Femur (tissue), 1 donor: ENCODE results near the gene FGGY.

Experiments
- DNase-seq: peaks from one replicate; pipeline ENCODE4 v3.0.0-alpha.2; 2017

Gene FGGY

DNA sequence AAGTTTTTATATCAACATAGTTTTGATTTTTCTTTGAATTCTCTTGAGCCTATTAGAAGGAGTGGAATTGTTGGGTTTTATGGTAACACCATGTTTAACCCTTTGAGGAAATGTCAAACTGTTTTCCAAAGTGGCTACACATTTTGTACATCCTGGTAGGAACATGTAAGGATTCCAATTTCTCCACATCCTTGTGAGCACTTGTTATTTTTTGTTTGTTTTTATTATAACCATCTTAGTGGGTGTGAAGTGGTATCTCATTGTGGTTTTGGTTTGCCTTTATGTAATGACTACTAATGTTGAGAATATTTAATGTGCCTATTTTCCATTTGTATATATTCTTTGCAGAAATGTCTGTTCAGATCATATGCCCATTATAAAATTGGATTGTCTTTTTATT lies 120.5 kb downstream of the FGGY start:
- DNase-seq: no peak

DNA sequence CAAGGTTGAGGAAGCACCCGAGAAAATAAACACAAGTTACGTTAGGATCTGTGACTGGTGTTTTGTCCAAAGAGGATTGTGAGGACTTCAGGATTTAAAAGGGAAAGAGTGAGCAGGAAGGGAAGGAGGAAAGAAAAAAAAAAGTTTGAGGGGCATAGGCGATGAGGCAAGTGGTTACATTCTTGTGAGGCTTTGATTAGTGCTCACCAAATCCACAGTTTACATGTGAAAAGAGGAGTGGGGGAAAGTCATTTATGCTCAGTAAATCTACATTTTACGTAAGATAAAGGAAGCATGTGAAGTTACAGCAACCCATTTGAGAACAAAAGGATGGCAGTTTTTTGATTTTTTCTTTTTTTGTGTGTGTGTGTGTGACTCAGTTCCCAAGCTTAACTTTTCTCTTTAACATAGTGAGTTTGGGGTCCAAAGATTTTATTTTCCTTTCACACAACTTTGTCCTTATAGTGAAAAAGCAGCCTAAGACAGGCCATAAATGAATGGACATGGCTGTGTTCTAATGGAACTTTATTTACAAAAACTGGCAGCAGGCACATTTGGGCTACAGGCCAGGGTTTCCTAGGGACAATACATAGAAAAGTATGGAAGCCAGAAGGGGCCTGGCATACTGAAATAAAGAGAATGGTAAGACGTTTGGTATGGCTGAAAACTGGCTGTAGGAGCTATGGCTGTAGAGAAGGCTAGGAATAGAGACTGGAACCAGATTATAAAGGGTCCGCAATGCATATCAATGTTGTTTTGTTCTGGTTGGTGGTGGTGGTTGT lies 121.7 kb downstream of the FGGY start:
- DNase-seq: no peak

DNA sequence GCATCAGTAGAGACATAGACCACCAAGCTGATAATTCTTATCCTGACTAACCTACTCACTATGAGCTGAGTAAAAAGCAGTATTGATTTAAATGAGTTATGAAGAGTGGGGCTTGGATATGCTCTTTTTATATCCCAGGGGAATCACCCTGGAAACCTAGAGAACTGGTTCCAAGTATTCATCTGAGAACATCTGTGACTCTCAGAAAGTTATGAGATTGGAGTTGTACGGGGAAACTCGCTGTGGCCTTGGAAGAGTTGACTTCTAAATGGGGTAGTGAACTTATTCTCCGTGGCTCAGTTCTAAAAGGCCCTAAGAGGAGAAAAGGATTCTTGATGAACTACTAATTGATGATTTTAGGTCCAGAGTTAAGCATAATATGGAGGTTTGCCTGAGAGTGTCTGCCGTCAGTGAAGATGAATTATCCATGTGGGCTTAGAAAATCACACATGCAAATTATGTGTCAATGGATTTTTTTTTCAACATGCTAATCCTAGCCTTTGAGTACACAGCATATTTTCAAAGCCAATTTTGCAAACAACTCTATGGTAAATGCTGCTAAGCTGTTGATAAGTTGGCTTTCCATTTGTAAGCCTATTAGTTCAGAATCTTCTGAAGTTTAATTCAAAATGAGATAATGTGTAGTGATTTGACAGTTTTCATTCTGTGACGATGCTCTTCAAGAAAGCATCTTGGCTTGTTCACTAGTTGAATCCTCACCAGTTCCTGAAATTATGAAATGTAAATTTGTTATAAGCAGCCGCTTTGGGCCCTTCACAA lies 122.7 kb downstream of the FGGY start:
- DNase-seq: no peak

DNA sequence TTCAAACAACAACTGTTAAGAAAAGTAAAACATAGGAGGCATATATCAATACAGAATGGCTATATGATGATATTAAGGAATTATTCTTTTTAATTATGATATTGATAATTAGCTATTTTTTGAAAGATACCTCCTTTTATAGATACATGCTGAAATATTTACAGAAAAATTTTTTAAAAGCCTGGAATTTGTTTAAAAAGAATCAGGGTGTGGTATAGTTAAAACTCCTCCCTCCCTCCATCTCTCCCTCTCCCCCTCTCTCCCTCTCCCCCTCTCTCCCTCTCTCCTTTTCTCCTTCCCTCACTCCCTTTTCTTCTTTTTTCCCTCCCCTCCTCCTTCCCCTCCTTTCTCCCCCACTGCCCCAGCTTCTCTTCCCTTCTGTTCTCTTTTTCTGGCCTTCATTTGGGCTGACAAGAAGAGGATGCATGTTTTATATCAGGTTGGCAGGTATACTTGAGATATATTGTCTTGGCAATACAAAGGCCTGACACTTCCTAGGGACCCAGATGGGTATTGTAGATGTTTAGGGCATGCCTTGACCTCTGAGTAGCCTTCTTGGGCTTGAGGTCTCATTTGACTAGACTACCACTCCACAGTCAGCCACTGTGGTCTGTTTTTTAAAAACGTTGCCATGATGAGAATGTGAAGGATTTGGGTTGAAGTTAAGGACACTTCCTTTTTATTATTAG lies 124.5 kb downstream of the FGGY start:
- DNase-seq: no peak

DNA sequence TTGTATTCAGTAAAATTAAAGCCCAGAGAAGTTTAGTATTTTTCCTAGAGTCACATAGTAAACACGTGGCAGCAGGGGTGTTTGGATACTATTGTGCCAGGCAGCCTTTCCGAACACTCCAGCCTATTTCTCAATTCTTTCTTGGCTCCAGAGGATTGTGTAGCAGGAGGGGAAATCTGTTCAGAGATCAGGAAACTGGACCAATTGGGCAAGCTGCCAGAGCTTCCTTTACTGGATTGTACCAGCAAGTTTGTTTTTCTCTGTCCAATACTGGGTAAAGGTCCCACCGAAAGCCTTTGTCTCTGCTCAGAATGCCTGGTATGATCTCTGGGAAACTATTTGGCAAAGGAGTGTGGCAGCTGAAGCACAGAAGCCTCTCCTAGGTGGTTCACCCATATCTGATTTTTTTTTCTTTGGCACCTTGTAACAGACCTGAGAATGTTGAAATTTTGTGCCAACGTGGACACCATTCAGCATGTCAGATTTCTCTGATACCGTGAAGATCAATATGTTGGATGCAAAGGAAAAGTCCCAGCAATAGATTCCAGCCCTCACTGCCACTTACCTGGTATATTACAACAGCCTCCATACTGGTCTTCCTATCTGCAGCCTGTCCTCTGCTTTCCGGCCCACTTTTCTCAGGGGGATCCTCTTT lies 126.2 kb downstream of the FGGY start:
- peak; percentile 56 for DNase-seq

DNA sequence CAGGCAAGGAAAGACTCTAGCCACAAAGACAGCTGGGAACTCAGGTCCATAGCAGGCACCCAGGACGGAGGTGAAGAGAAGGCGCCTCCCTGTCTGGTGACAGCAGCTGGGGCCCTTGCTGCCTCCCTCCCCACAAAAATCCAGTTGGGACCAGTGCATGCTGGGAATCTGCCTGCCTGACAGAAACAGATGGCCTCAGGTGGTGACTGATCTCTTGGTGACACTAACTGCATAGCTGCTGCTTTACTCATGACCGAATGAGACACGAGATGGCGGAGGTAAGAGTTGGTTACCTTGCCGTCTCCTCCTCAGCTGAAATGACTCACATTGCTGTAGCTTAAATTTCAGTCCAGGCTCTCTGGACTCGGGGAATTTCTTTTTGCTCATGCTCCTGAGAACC lies 130.3 kb downstream of the FGGY start:
- DNase-seq: peak; percentile 43

DNA sequence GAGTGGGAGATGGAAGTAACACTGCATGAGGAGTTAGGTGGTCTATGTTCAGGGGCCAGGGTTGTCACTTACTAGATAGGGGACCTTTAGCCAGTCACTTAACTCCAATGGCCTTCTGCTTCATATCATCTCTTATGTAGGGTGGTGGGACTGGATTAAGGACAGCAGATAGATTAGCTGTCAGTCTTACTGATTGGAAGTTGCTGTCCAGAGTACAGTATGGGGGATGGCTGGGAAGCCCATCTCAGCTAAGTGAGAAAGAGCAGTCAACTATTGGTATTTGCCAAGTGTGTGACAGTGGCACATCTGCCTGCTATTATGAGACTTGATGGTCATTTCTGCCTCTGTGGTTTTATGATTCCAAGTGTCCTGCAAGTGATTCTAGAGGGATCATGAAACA lies 130.9 kb downstream of the FGGY start:
- DNase-seq: no peak

DNA sequence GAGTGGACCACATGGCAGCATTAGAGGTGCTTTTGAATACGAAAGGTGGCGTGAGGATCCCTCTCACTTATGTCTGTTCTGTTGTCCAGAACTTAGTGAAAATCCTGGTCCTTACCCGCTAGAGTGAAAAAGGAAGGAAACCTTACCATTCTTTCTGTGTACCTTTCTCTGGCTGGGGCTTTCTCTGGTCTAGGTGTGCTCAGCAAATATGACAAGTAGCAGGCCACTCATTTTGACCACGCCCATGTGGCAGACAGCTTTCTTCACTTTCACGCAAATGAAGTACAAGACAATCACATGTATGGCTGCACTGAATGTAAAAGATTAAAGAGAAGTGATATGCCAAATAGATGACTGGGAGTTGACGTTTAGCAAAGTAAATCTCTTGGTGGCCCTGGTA lies 131.9 kb downstream of the FGGY start:
- DNase-seq: no peak

DNA sequence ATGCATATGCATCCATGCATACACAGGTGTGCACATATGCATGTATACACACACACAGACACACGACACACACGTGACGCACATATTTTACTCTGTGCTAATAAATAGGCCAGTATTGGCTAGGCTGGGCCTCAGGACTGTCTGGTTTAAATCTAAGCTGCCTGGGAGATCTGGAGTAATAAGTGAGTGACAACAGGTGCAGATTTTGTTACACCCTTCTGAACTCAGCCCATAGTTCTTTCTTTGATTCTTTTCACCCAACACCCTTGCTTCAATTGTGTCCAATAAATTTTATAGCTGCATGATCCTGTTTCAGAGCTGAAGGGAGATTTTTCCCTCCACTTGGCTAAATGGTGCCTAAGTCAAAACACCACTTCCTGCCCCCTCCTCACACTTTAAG lies 132.8 kb downstream of the FGGY start:
- DNase-seq: no peak

DNA sequence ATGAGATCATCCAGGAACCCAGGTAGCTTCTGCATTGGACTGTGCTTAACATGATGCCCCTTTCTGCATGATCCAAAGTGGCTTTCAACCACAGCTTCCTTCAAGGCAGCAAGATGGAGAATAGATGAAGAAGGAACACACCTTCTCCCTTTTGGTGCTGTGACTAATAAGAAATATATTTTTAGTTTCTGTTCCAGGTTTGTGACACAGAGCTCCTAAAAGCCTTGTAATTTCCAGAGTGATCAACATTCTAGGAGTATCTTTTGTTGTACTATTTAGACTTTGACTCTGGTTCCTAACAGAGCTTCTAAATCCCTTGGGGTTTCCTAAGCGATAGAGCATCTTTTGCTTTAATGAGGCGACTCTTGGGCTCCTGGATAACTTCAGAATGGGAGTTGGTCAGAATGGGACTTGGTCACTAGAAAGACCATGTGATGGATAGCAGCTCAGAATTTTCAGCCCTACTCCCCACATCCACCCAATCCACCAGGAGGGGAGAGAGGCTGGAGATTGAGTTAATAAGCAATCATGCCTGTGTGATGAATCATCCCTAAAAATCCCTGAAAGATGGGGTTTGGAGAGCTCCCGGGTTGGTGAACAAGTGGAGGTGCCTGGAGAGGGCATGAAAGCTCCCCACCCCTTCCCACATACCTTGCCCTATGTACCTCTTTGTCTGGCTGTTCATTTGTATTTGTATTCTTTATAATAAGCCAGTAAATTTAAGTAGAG lies 134.8 kb downstream of the FGGY start:
- DNase-seq: no peak

DNA sequence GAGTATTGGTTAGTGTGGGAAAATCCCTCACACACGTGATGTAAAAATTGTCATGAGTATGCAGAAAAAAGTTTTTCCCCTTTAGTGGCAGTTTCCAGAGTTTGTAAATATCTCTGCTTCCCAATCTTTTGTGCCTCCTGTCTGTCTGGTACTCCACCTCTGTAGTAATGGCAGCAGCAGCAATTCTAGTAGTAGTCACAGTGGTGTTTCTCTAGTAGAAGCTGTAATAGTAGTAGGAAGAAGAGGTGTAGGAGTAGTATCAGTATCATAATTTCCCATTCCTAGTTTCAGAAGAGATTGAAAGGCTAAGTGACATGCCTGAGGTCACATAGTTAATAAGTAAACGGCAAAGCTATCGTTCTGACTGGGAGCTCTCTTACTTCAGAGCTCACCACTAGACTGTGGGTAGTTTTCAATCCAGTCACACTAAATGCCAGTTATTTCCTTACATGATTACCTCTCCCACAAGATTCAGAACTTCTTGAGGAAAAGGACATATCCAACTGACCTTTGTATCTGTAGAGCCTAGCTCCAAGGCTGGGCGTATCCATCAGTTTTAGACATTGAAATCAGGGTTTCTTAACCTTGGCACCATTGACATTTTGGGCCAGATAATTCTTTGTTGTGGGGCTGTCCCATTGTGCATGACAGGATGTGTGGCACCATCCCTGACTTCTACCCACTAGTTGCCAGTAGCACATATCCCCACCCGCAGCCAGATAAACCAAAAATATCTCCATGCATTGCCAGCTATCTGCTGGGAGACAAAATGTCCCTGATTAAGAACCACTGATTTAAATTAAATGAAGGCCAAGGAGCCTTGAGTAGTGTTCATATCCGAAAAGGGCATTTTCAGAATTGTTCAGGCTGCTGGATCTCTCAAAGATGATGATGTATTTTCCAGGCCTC lies 135.9 kb downstream of the FGGY start:
- no peak for DNase-seq

DNA sequence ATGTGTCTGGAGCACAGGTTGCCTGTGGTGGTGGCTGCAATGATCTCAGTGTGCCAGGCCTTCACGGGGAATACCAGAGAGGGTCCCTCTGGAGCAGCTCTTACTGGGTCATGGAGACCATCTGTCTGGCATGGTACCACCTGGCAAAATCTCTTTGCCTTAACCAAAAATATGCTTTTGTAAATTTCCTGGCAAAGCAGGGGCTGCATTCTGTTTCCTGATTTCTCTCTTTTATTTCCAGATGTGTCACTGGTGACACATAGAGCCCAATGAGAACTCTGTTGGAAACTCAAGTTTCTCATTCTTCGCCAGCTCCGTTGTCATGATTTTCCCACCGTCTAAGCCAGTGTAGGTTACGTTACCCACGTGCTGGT lies 136.5 kb downstream of the FGGY start:
- peak; percentile 77 for DNase-seq

DNA sequence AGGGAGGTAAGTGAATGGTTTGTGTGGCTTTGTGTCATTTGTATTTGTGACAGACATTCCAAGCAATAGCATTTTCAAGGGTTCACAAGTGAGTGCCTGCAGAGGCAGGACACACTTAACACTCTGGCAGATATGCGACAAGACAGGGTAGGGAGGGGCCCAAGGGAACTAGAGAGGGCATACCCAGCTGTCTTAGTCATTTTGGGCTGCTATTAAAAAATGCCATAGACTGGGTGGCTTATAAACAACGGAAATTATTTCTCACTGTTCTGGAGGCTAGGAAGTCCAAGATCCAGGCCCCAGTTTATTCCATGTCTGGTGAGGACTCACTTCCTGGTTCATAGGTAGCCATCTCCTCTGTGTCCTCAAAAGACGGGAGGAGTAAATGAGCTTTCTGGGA lies 137.4 kb downstream of the FGGY start:
- DNase-seq: no peak

DNA sequence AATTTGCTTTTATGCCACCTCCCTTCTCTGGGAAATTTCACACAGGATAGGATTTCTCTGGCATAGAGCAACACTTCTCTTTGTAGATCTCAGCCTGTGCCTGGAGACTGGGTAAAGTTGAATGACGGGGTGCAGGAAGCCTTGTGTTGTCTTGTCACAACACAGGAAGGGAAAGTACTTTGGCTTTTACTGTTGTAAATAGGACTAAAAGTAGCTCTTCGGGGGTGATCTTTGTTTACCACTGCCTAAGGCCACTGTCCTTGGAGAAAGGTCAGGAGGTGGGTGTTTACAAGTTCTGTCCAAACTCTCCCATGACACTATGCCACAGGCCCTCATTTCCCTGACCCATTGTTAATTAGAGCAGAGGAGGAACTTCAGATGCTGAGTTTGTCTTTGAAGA lies 139.7 kb downstream of the FGGY start:
- DNase-seq: no peak

DNA sequence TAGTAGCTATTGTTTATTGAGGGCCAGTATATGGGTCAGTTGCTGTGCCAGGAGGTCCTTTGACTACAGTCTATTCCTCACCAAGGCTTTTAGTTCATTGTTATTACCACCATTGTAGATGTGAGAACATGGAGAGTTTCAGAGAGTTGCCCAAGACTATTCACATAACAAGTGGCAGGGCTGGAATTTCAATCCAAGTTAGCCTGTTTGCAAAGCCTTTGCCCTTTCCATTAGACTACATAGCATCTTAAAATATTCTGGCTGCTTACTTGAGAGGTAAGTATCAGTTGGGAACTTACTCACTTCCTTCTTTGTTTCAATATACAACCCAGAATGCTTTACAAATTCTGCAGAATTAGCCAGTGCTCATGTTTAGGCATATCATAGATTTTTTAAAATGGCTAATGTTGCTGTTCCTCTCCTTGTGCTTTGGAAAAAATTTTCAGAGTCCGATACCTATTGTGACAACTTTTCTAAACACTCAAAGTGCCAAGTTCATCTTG lies 141.2 kb downstream of the FGGY start:
- no peak for DNase-seq

DNA sequence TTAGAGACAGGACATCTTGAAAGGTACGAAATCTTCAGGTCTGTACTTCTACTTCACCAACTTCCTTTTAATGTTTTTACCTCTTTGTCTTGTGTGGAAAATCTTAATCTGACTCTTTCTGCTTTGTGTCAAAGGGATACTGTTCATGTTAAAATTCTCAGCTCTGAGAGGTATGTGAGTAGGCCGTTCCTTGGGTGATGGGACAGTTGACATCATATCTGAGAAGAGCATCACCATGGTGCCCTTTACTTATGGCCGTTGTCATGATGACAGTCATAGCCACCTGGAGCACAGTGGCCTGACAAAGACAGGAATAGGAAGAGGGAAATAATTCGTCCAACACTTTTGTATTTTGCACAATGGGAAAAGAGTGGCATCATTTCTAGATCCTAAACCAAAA lies 145.6 kb downstream of the FGGY start:
- no peak for DNase-seq

DNA sequence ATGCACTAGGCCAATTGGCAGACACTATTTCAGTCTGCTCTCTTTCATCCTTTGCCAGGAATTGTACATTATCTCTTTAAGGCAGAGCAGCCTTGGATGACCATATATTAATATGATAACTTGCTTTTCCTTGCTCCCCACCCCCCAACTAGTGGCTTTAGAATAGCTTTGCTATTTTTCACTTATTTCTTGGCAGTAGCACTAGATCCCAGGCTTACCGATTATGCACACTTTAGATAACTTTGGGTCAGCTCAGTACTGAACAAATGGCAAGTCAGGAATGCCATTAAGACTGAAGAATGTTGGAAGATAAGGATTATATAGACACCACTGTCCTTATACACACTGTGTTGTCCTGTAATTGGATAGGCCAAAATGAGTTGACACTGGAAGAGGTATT lies 146.4 kb downstream of the FGGY start:
- no peak for DNase-seq

DNA sequence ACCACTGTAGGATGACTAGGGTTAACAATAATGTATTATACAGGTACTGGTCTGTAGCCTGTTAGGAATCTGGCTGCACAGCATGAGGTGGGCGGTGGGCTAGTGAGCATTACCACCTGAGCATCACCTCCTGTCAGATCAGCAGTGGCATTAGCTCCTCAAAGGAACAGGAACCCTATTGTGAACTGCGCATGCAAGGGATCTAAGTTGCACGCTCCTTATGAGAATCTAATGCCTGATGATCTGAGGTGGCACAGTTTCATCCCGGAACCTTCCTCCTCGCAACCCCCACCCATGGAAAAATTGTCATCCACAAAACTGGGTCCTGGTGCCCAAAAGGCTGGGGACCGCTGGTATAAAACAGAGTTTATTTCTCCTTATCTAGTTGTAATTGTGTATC lies 147.6 kb downstream of the FGGY start:
- DNase-seq: no peak

DNA sequence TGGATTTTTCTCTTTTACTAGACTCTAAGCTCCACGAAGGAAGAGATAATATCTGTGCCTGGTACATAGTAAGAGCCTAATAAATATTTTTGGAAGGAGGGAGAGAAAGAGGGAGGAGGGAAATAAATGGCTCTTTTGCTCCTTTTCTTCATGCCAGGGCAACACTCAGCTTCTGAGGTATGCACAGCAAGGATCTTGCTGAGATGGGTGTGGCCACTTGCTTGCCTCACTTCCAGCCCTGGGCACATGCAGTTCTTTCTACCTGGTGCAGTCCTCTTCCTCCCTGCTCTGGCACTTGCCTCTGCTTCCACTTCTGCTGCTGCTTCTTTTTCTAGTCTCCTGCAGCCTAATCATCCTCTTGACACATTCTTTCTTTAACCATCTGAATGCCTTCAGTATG lies 148.1 kb downstream of the FGGY start:
- DNase-seq: no peak

DNA sequence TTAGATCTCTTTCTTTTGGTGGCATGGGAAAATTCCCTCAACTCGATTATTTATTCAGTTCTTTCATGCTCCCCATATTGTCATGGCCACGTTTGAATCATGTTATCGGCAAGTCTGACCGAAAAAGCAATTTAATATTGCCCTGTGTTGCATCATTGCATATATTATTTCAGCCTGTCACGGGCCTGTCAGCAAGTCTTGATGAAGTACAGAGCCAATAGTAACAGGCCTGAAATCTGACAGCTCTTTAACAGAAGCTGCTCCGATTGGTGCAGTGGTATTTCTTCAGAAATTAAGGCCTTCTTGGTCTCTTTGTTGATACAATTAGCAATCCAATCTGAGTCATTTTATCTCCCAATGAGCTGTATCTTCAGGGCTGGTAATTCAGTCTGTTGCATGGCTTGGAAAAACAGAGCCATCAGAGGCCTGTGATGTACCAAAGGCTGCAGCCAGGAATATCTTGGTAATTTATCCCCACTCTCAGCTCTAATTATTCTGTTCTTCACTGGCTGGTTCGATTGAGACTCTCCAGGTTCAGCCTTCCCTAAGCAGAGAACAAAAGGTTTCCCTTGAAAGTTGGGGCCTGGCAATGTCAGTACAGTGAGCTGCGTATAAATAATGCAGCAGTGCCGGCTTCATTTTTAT lies 149.5 kb downstream of the FGGY start:
- no peak for DNase-seq

DNA sequence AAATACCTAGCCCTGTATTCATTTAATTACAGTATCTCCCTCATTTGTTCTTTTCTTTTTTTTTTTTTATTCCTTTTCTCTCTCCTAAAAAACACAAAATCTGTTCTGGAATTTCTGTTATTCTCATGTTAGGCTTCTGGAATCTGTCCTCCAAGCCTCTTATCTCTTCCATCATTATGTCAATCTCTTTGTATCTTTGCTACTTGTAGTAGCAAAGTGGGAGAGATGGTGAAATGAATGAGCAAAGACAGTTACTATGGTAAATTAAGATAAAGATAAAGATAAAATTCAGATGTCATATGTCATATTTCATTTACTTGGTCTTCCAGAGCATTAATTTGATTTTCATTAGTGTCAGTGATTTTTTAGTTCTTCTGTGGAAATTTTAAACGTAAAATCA lies 155.1 kb downstream of the FGGY start:
- no peak for DNase-seq
